SK-N-SH (cell line): ENCODE measurements around the gene CALML3. TPM values are rescaled to one million over a fixed set of nuclear protein-coding genes. Genes with fewer than 3 reads are reported as not detected.

Source experiments
- CTCF ChIA-PET: fragments of 300-600, 350-600 bp; formaldehyde crosslinking; extraction: SDS; loops from one replicate; lab custom pipeline; 2021; lab: Yijun Ruan, JAX
- POLR2A ChIA-PET: fragments of 350-600 bp; sonication (Branson Sonifier 250); formaldehyde crosslinking; extraction: SDS; loops from one replicate; lab custom pipeline; 2020; ENCODE audit warnings: antibody characterized with exemption, inconsistent platforms; lab: Yijun Ruan, JAX
- DNase-seq: peaks from one replicate; pipeline ENCODE4 v3.0.0; 2012
- H2AFZ ChIP-seq: fragments of 200-600 bp; sonication (generic); 2 replicates; pipeline ENCODE4 v1.8.1; 2016; ENCODE audit warnings: antibody characterized with exemption, mild to moderate bottlenecking, low read depth
- H3F3A ChIP-seq: fragments of 200-600 bp; sonication (generic); replicated peaks from 2 replicates; pipeline ENCODE3; 2016; ENCODE audit warnings: antibody characterized with exemption, mild to moderate bottlenecking; ENCODE audit not compliant: insufficient read depth
- H3K27ac ChIP-seq, 2 experiments: fragments of 200-500 bp in 1 of 2; fragments of 200-600 bp in 1 of 2; sonication (Bioruptor generic) in 1 of 2; sonication (generic), shearing (Covaris generic) in 1 of 2; 2 replicates each; pipeline versions ENCODE4 v1.5.1 to v1.6.1; 2014 to 2016; ENCODE audit warnings: low read depth in 2 of 2, inconsistent platforms in 1 of 2, low read length in 1 of 2, mild to moderate bottlenecking in 1 of 2, mixed read lengths in 1 of 2
- H3K27me3 ChIP-seq: fragments of 200-600 bp; sonication (generic), shearing (Covaris generic); 2 replicates; pipeline ENCODE4 v1.6.1; 2016; ENCODE audit warnings: mixed run types; ENCODE audit not compliant: insufficient read depth
- H3K36me3 ChIP-seq, 2 experiments: fragments of 200-500 bp in 1 of 2; fragments of 200-600 bp in 1 of 2; sonication (Bioruptor generic) in 1 of 2; sonication (generic) in 1 of 2; replicated peaks in 1 of 2; 2 replicates each; pipeline versions ENCODE3 to v1.5.1; 2014 to 2016; ENCODE audit warnings: low read length in 1 of 2, mild to moderate bottlenecking in 1 of 2; ENCODE audit not compliant: insufficient read depth in 2 of 2, control insufficient read depth in 1 of 2
- H3K4me1 ChIP-seq, 2 experiments: fragments of 200-500 bp in 1 of 2; fragments of 200-600 bp in 1 of 2; sonication (Bioruptor generic) in 1 of 2; sonication (generic), shearing (Covaris generic) in 1 of 2; 2 replicates each; pipeline versions ENCODE4 v1.5.1 to v1.6.1; 2014 to 2016; ENCODE audit warnings: low read depth in 1 of 2, low read length in 1 of 2, mixed run types in 1 of 2; ENCODE audit not compliant: insufficient read depth in 2 of 2, control insufficient read depth in 1 of 2
- H3K4me2 ChIP-seq: fragments of 200-600 bp; sonication (generic), shearing (Covaris generic); 2 replicates; pipeline ENCODE4 v1.6.1; 2017; ENCODE audit warnings: mixed run types
- H3K4me3 ChIP-seq, 2 experiments: fragments of 200-500 bp in 1 of 2; fragments of 200-600 bp in 1 of 2; sonication (Bioruptor generic) in 1 of 2; sonication (generic), shearing (Covaris generic) in 1 of 2; 2 replicates each; pipeline versions ENCODE4 v1.5.1 to v1.8.1; 2014 to 2016; ENCODE audit warnings: low read depth in 2 of 2, inconsistent platforms in 1 of 2, low read length in 1 of 2, mild to moderate bottlenecking in 1 of 2, mixed read lengths in 1 of 2, moderate library complexity in 1 of 2
- H3K79me2 ChIP-seq: fragments of 200-600 bp; sonication (generic); 2 replicates; pipeline ENCODE4 v1.8.1; 2017; ENCODE audit warnings: mild to moderate bottlenecking; ENCODE audit not compliant: insufficient read depth
- H3K9ac ChIP-seq: fragments of 200-600 bp; sonication (generic); 2 replicates; pipeline ENCODE4 v1.6.1; 2017; ENCODE audit warnings: mixed run types
- H3K9me2 ChIP-seq: fragments of 200-600 bp; sonication (generic); 2 replicates; pipeline ENCODE4 v1.6.1; 2017; ENCODE audit warnings: mixed run types
- H3K9me3 ChIP-seq: fragments of 200-600 bp; sonication (generic); 2 replicates; pipeline ENCODE4 v1.6.1; 2017; ENCODE audit warnings: mixed run types, mild to moderate bottlenecking, moderate library complexity
- H4K20me1 ChIP-seq: fragments of 200-600 bp; sonication (generic); 2 replicates; pipeline ENCODE4 v1.6.1; 2017; ENCODE audit warnings: mild to moderate bottlenecking, mixed run types; ENCODE audit not compliant: insufficient read depth
- CHD2 ChIP-seq: fragments of 150-350 bp; IDR thresholded peaks from 2 replicates; pipeline ENCODE4 v1.6.1; 2018; ENCODE audit warnings: low read length; ENCODE audit not compliant: partially characterized antibody
- CTCF ChIP-seq: fragments of 200-600 bp; sonication (generic); IDR thresholded peaks from 2 replicates; pipeline ENCODE4 v1.6.1; 2017; ENCODE audit warnings: antibody characterized with exemption, mild to moderate bottlenecking, moderate library complexity
- FOSL2 ChIP-seq: IDR thresholded peaks from 2 replicates; pipeline ENCODE4 v1.4.0; 2012; ENCODE audit warnings: low read depth, mild to moderate bottlenecking, moderate library complexity, borderline replicate concordance
- FOXJ3 ChIP-seq: sonication (generic); formaldehyde crosslinking; IDR thresholded peaks from 2 replicates; pipeline ENCODE4 v1.5.1; 2020; ENCODE audit warnings: mild to moderate bottlenecking, missing genetic modification reagents
- IRF3 ChIP-seq: fragments of 150-350 bp; IDR thresholded peaks from 2 replicates; pipeline ENCODE4 v1.6.1; 2016; ENCODE audit warnings: mild to moderate bottlenecking, low read depth, low read length
- JUND ChIP-seq: IDR thresholded peaks from 2 replicates; pipeline ENCODE4 v1.4.0; 2012
- MEF2A ChIP-seq: IDR thresholded peaks from 2 replicates; pipeline ENCODE4 v1.4.0; 2012; ENCODE audit warnings: low read depth, borderline replicate concordance
- NFIC ChIP-seq: IDR thresholded peaks from 2 replicates; pipeline ENCODE4 v1.4.0; 2012; ENCODE audit warnings: borderline replicate concordance
- POLR2AphosphoS5 ChIP-seq: IDR thresholded peaks from 2 replicates; pipeline ENCODE4 v1.6.1; 2012; ENCODE audit warnings: low read depth, low read length
- REST ChIP-seq: IDR thresholded peaks from 2 replicates; pipeline ENCODE4 v1.6.1; 2012; ENCODE audit warnings: mild to moderate bottlenecking, low read depth, low read length, moderate library complexity
- TCF12 ChIP-seq: IDR thresholded peaks from 2 replicates; pipeline ENCODE4 v1.4.0; 2012
- USF2 ChIP-seq: fragments of 150-350 bp; IDR thresholded peaks from 2 replicates; pipeline ENCODE4 v1.6.1; 2017; ENCODE audit warnings: antibody characterized with exemption, low read length, low read depth, borderline replicate concordance
- YY1 ChIP-seq: IDR thresholded peaks from 2 replicates; pipeline ENCODE4 v1.4.0; 2012; ENCODE audit warnings: low read depth, mild to moderate bottlenecking
- WGBS: methylation state at CpG from one replicate; pipeline ENCODE4 v1.1.6; 2017; ENCODE audit warnings: low lambda C conversion rate; 5-methylcytosine and 5-hydroxymethylcytosine counted together
- polyA plus RNA-seq, 3 experiments: library from polyadenylated mRNA; depleted of rRNA; stranded (reverse); fragments of >200 nt; gene quantifications; 2 replicates each; pipeline ENCODE4 v1.2.3, GENCODE V29; 2012

The CALML3 gene
- polyA plus RNA-seq, 1 of the 3 experiments (the other 2 are of a cell fraction), result not detected

GRCh38 chr10:5538892-5539651, 14.3 kb downstream of the CALML3 start (continued):
- TF ChIP-seq USF2, result no peak
- TF ChIP-seq CTCF, result no peak
- no peak for TF ChIP-seq CHD2
- TF ChIP-seq, all 33 proteins: peak for 0

- Histone ChIP-seq H3K27me3 (no peaks in the 10 kb centered on the region), H3K4me3 (no peak overlapping the region), H3K79me2 (no peaks in the 10 kb centered on the region), H3K36me3 (no peaks in the 10 kb centered on the region), H3K9me3 (0 out of 2 replicates have a peak, but pooled peaks cover 16% of the 10 kb centered on the region), H3K9me2 (no peaks in the 10 kb centered on the region), H4K20me1 (no peaks in the 10 kb centered on the region)
- CTCF ChIA-PET, result no interaction called here
- 79% methylated on average over 9 of the region's 9 CpGs for WGBS
- TF ChIP-seq FOXJ3 (CRISPR knock-in tag) (no peak), FOSL2 (no peak), TCF12 (no peak), REST (no peak), NFIC (no peak), IRF3 (no peak), JUND (no peak), YY1 (no peak), POLR2AphosphoS5 (no peak), CHD2 (no peak), MEF2A (no peak)
- TF ChIP-seq, all 33 proteins: peak for 0
- H2AFZ ChIP-seq, result no peak overlapping the region
- H3K4me1 ChIP-seq, result no peaks in the 10 kb centered on the region
- no peak overlapping the region for H3K4me2 ChIP-seq
- H3K9ac ChIP-seq, result no peak overlapping the region
- no peak for DNase-seq
- no peak overlapping the region for H3K27ac ChIP-seq
- H3F3A ChIP-seq, result no peaks in the 10 kb centered on the region
- POLR2A ChIA-PET, result no interaction called here
Observed at GRCh38 chr10:5540080-5540479, 15.3 kb downstream of the CALML3 start.
